ENCODE results near the gene TIAM2.

GRCh38 chr6:155223646-155224451, 228.7 kb downstream of the TIAM2 start:
- TF ChIP-seq, protein P1, sequence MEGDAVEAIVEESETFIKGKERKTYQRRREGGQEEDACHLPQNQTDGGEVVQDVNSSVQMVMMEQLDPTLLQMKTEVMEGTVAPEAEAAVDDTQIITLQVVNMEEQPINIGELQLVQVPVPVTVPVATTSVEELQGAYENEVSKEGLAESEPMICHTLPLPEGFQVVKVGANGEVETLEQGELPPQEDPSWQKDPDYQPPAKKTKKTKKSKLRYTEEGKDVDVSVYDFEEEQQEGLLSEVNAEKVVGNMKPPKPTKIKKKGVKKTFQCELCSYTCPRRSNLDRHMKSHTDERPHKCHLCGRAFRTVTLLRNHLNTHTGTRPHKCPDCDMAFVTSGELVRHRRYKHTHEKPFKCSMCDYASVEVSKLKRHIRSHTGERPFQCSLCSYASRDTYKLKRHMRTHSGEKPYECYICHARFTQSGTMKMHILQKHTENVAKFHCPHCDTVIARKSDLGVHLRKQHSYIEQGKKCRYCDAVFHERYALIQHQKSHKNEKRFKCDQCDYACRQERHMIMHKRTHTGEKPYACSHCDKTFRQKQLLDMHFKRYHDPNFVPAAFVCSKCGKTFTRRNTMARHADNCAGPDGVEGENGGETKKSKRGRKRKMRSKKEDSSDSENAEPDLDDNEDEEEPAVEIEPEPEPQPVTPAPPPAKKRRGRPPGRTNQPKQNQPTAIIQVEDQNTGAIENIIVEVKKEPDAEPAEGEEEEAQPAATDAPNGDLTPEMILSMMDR (IDR thresholded peaks at IDR 0.05): no peak
- TF ChIP-seq POLR2A (IDR thresholded peaks at IDR 0.05): no peak
